Measurements from ENCODE around the gene KRTAP4-1.
"Not testable (repeated sequence)": the region's sequence is repeated elsewhere in the genome, so short reads cannot be mapped to it uniquely, and the experiment has no call there.

Gene KRTAP4-1

GRCh38 chr17:41184480-41184961 is at the start of gene KRTAP4-1:
KRTAP4-1 (minus strand) TSS chr17:41184911; CDS start chr17:41184854, 57 bp downstream.
- DNase-seq (ENCODE audit: low spot score), result no peak

- not testable (repeated sequence) for DNase-seq (ENCODE audit: low spot score)
Measured at GRCh38 chr17:41232399-41233105, 47.8 kb upstream of the KRTAP4-1 start, which contains the start of gene KRTAP9-3. KRTAP9-3 (plus strand) TSS chr17:41232449; CDS start chr17:41232502, 53 bp downstream.

GRCh38 chr17:41231731-41232130 is 47.0 kb upstream of the KRTAP4-1 start:
- no peak for DNase-seq (ENCODE audit: low spot score)

GRCh38 chr17:41230094-41230493 is 45.4 kb upstream of the KRTAP4-1 start:
- DNase-seq (ENCODE audit: low spot score), result no peak

- DNase-seq (ENCODE audit: low spot score), result not testable (repeated sequence)
Measured at GRCh38 chr17:41226598-41227095, 41.9 kb upstream of the KRTAP4-1 start, which contains the start of gene KRTAP9-2. KRTAP9-2 (plus strand) TSS chr17:41226648; CDS start chr17:41226655, 7 bp downstream.

- DNase-seq (ENCODE audit: low spot score), result no peak
Measured at GRCh38 chr17:41226051-41226450, 41.3 kb upstream of the KRTAP4-1 start.

GRCh38 chr17:41223821-41224220 is 39.1 kb upstream of the KRTAP4-1 start:
- no peak for DNase-seq (ENCODE audit: low spot score)

- DNase-seq (ENCODE audit: low spot score), result no peak
Measured at GRCh38 chr17:41215681-41216080, 31.0 kb upstream of the KRTAP4-1 start.

- no peak for DNase-seq (ENCODE audit: low spot score)
Measured at GRCh38 chr17:41212524-41213169, 27.9 kb upstream of the KRTAP4-1 start.

GRCh38 chr17:41211845-41212466 is 27.2 kb upstream of the KRTAP4-1 start:
- no peak for DNase-seq (ENCODE audit: low spot score)

- DNase-seq (ENCODE audit: low spot score), result no peak
Measured at GRCh38 chr17:41199421-41200078, 14.8 kb upstream of the KRTAP4-1 start.

GRCh38 chr17:41196068-41196467 is 11.4 kb upstream of the KRTAP4-1 start:
- DNase-seq (ENCODE audit: low spot score), result no peak

GRCh38 chr17:41190328-41190727 is 5.6 kb upstream of the KRTAP4-1 start:
- no peak for DNase-seq (ENCODE audit: low spot score)

GRCh38 chr17:41189837-41190318 is 5.2 kb upstream of the KRTAP4-1 start, which contains the start of gene KRTAP9-1:
KRTAP9-1 (plus strand) TSS chr17:41189887; CDS start chr17:41189887, 0 bp downstream.
- not testable (repeated sequence) for DNase-seq (ENCODE audit: low spot score)

GRCh38 chr17:41186872-41187271 is 2.2 kb upstream of the KRTAP4-1 start:
- DNase-seq (ENCODE audit: low spot score), result no peak

- no peak for DNase-seq (ENCODE audit: low spot score)
Measured at GRCh38 chr17:41185001-41185400, 290 bp upstream of the KRTAP4-1 start.

- no peak for DNase-seq (ENCODE audit: low spot score)
Measured at GRCh38 chr17:41178843-41179616, 5.7 kb downstream of the KRTAP4-1 start.

GRCh38 chr17:41178341-41178740 is 6.4 kb downstream of the KRTAP4-1 start:
- DNase-seq (ENCODE audit: low spot score), result no peak

GRCh38 chr17:41177727-41178271 is 6.9 kb downstream of the KRTAP4-1 start, which contains the start of gene KRTAP4-2:
KRTAP4-2 (minus strand) TSS chr17:41178221; CDS start chr17:41178164, 57 bp downstream.
- no peak for DNase-seq (ENCODE audit: low spot score)

- no peak for DNase-seq (ENCODE audit: low spot score)
Measured at GRCh38 chr17:41176744-41177387, 7.8 kb downstream of the KRTAP4-1 start.

Data from hematopoietic multipotent progenitor cell treated with erythropoietin and hydrocortisone succinate and interleukin-3 and kit ligand, for 17 days (in vitro differentiated cells).